MM.1S (cell line): ENCODE measurements around the gene TAF11.

Experiments
- EZH2 ChIP-seq: fragments of 300-600 bp; sonication (generic); optimal IDR thresholded peaks from 2 replicates; pipeline ENCODE3; 2017; ENCODE audit warnings: low read depth, mild to moderate bottlenecking, antibody characterized with exemption, low read length, mixed read lengths
- TF ChIP-seq, protein P1 (sequence below): fragments of 300-600 bp; sonication (generic); IDR thresholded peaks from 2 replicates; pipeline ENCODE4 v1.5.1; 2016; ENCODE audit warnings: antibody characterized with exemption, low read length, mixed read lengths

DNA sequence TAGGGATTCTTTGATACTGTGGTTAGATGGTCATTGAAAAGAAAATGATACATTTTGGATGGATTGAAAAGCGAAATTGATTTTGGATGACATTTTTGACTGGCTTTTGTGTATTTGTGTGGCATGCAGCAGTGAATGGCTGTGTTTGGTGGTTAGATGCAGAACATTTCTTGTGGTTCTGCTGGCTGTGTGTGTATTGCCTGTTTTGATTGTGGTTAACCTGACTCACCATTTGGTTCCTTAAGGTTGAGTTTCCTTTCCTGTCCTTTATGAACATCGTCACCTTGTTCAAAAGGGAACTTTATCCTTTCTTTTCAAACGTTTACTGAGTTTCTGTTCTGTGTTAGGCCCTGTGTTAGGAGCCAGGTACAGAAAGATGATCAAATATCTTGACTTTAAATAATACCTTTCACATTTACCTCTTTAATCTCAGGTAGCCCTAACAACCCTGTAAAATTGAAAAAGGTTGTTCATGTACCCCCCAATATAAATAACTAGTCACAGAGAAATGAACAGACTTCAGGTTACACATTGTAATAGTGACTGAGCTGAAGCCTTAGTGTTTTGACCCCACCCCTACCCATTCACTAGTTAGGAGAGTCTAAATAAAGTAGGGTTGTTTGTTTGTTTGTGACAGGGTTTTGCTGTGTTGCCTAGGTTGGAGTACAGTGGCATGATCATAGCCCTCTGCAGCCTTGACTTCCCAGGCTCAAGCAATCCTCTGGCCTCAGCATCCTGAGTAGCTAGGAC lies 25.0 kb upstream of the TAF11 start:
- TF ChIP-seq, protein P1, sequence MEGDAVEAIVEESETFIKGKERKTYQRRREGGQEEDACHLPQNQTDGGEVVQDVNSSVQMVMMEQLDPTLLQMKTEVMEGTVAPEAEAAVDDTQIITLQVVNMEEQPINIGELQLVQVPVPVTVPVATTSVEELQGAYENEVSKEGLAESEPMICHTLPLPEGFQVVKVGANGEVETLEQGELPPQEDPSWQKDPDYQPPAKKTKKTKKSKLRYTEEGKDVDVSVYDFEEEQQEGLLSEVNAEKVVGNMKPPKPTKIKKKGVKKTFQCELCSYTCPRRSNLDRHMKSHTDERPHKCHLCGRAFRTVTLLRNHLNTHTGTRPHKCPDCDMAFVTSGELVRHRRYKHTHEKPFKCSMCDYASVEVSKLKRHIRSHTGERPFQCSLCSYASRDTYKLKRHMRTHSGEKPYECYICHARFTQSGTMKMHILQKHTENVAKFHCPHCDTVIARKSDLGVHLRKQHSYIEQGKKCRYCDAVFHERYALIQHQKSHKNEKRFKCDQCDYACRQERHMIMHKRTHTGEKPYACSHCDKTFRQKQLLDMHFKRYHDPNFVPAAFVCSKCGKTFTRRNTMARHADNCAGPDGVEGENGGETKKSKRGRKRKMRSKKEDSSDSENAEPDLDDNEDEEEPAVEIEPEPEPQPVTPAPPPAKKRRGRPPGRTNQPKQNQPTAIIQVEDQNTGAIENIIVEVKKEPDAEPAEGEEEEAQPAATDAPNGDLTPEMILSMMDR = no peak
- TF ChIP-seq EZH2 = no peak
